Stomach (tissue), 4 donors: ENCODE measurements around the gene SRRM1.

Experiments
- CTCF ChIP-seq, 7 experiments: fragments of 450-650 bp in 4 of 7; fragments of 200-600 bp in 3 of 7; sonication (generic) in 3 of 7; IDR thresholded peaks; one replicate each; pipeline ENCODE4 v1.5.1; 2016 to 2019; ENCODE audit warnings: antibody characterized with exemption in 7 of 7, control low read depth in 2 of 7, mild to moderate bottlenecking in 1 of 7
- EP300 ChIP-seq: sonication (generic); formaldehyde crosslinking; IDR thresholded peaks from one replicate; pipeline ENCODE4 v1.6.1; 2017; ENCODE audit warnings: antibody characterized with exemption
- POLR2A ChIP-seq, 4 donors: fragments of 450-650 bp; IDR thresholded peaks; one replicate each; pipeline ENCODE4 v1.6.1; 2016; ENCODE audit warnings: antibody characterized with exemption in 4 of 4, control low read depth in 2 of 4, mild to moderate bottlenecking in 1 of 4, moderate library complexity in 1 of 4
- POLR2AphosphoS5 ChIP-seq, 3 donors: sonication (generic); formaldehyde crosslinking; IDR thresholded peaks; one replicate each; pipeline ENCODE4 v1.6.1; 2016; ENCODE audit warnings: antibody characterized with exemption in 3 of 3

GRCh38 chr1:24694380-24694843 is 51.3 kb downstream of the SRRM1 start:
- TF ChIP-seq CTCF (IDR thresholded peaks at IDR 0.05): no peak
- no peak for TF ChIP-seq POLR2A (IDR thresholded peaks at IDR 0.05)
- no peak for TF ChIP-seq EP300
- TF ChIP-seq POLR2AphosphoS5 (IDR thresholded peaks at IDR 0.05): no peak
